Pancreas (tissue), 10 donors: ENCODE data around the gene SHC4. TPM values are rescaled to one million over a fixed set of nuclear protein-coding genes. Genes with fewer than 3 reads are reported as not detected.

ENCODE experiments used
- ATAC-seq, 4 donors: fragments of 200-7000 bp; cut with Tn5 transposase; one replicate each; pipeline versions ENCODE4 v1.8.0 to v1.9.1; 2020; ENCODE audit warnings: mild to moderate bottlenecking in 4 of 4, moderate library complexity in 4 of 4
- DNase-seq, 6 donors: peaks; one replicate each; pipeline ENCODE4 v3.0.0-alpha.2; 2020
- FAIRE-seq: peaks from 2 replicates; lab custom pipeline; 2012; peaks lifted over from hg19 to GRCh38; lab: Jason Lieb, UNC
- H3K27ac ChIP-seq, 4 donors: fragments of 200-600 bp; sonication (generic); 1 replicate in 3 of 4; 2 replicates in 1 of 4; pipeline versions ENCODE4 v1.5.0 to v1.8.0; 2020
- H3K27me3 ChIP-seq, 4 donors: fragments of 200-600 bp; one replicate each; pipeline ENCODE4 v1.8.0; 2021
- H3K36me3 ChIP-seq, 3 donors: fragments of 200-600 bp; sonication (generic) in 1 of 3; one replicate each; pipeline versions ENCODE4 v1.5.0 to v1.8.0; 2020 to 2021
- H3K4me1 ChIP-seq, 3 donors: fragments of 200-600 bp; one replicate each; pipeline ENCODE4 v1.8.0; 2021
- H3K4me3 ChIP-seq, 4 donors: fragments of 200-600 bp; sonication (generic) in 2 of 4; one replicate each; pipeline versions ENCODE4 v1.5.0 to v1.8.0; 2020 to 2021
- H3K9me3 ChIP-seq, 4 donors: fragments of 200-600 bp; one replicate each; pipeline ENCODE4 v1.8.0; 2021
- WGBS, 2 donors: extraction: QIAGEN DNeasy Blood & Tissue Kit; methylation state at CpG; one replicate each; pipeline ENCODE4 v1.1.7; 2013; 5-methylcytosine and 5-hydroxymethylcytosine counted together
- intact Hi-C, 3 donors: fragments of 100-400 bp; cut with DNase I; formaldehyde crosslinking; loops; one replicate each; pipeline versions ENCODE4 v1.11.1 to v1.14.2; 2022
- polyA plus RNA-seq, 2 donors: library from polyadenylated mRNA; stranded (reverse); fragments of 200-250 nt; gene quantifications; one replicate each; pipeline ENCODE4 v1.2.3, GENCODE V29; 2013
- total RNA-seq, 6 donors: library from RNA; stranded (reverse); fragmentation: NEBNext Ultra II Directional in 4 of 6; extraction: Animal tissue kit (Norgen Biotek cat#: 25700) in 4 of 6; gene quantifications; one replicate each; pipeline versions ENCODE4 v1.2.1 to v1.2.4, GENCODE V29; 2021 to 2023
- TF ChIP-seq, protein P1 (sequence below), 4 donors: fragments of 200-600 bp; sonication (generic) in 3 of 4; IDR thresholded peaks; one replicate each; pipeline versions ENCODE4 v1.5.0 to v1.8.0; 2021; ENCODE audit warnings: antibody characterized with exemption in 4 of 4
- donor health status: healthy with polysubstance abuse.
- donor health status: DM: no; HTN: no; CAD: no; lungs with moderate emphysema.
- donor health status: DM: no; HTN: no; CAD: no.
- donor health status: control.
- donor health status: control.
- donor health status: Bipolar disorder and iron deficiency.
- donor health status: DM: yes; HTN: yes; CAD: no.
- donor health status: DM: no; HTN: no; CAD: no.
- donor health status: DM: no; HTN: no; CAD: no.
- donor health status: DM: yes; HTN: yes; CAD: no.

SHC4 gene
- total and polyA plus RNA-seq, 8 donors: 0.03 to 0.24 (median 0.17) TPM; not detected in 1

DNA sequence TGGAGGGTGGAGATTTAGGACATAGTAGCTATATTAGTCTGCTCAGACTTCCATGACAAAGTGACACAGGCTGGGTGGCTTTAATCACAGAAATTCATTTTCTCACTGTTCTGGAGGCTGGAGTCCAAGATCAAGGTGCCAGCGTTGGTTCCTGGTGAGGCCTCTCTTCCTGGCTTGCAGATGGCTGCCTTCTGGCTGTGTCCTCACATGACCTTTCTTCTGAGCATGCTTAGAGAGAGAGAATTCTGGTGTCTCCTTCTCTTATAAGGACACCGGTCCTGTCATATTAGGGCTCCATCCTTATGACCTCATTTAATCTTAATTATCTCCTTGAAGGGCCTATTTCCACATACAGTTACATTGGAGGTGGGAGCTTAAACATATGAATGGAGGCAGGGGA is 14.9 kb upstream of the SHC4 start:
- Histone ChIP-seq H3K36me3 (no peaks in the 10 kb centered on the region), H3K27ac (no peak overlapping the region), H3K9me3 (no peaks in the 10 kb centered on the region), H3K4me3 (no peak overlapping the region), H3K27me3 (no peaks in the 10 kb centered on the region), H3K4me1 (peaks cover 0 to 6% (median 4%) of the 10 kb centered on the region in 3 donors)
- DNase-seq (no peak), FAIRE-seq (no peak), ATAC-seq (no peak)
- intact Hi-C loops: no loop called here
- TF ChIP-seq, protein P1, sequence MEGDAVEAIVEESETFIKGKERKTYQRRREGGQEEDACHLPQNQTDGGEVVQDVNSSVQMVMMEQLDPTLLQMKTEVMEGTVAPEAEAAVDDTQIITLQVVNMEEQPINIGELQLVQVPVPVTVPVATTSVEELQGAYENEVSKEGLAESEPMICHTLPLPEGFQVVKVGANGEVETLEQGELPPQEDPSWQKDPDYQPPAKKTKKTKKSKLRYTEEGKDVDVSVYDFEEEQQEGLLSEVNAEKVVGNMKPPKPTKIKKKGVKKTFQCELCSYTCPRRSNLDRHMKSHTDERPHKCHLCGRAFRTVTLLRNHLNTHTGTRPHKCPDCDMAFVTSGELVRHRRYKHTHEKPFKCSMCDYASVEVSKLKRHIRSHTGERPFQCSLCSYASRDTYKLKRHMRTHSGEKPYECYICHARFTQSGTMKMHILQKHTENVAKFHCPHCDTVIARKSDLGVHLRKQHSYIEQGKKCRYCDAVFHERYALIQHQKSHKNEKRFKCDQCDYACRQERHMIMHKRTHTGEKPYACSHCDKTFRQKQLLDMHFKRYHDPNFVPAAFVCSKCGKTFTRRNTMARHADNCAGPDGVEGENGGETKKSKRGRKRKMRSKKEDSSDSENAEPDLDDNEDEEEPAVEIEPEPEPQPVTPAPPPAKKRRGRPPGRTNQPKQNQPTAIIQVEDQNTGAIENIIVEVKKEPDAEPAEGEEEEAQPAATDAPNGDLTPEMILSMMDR (IDR thresholded peaks at IDR 0.05): no peak
- 60 to 67% methylated on average over 2 of the region's 2 CpGs for WGBS, 2 donors

DNA sequence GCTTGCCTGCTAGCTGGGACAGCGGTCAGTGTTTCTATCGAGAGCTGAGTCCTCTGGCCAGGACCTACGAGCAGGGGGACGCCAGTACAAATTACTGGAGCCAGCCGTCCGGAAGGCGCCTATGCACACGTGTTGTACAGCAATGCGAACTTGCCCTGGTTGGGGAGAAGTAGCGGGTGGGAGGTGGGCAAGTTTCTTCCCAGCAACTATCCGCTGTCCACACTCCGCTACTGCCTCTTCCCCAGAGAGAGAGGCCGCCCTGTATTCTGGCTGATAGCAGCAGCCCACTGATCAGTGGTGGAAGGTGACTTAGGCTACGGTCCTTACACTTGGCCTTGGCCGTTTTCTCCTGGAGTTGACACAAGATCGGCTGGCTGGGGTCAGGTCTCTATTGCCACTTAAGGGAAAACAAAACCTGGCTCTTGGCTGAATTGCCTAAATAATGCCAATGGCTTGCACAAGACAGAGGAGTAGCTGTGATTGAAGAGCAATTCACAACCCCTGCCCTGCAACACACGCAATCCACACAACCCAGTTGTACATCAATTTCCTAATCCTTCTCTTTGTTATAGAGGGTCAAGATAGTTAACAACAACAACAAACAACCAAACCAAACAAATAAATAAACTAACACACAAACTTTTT is 12.8 kb upstream of the SHC4 start:
- no peak for FAIRE-seq
- peak in 1 of 4 donors; percentile 7 for ATAC-seq
- Histone ChIP-seq H3K4me1 (peaks cover 0 to 6% (median 4%) of the 10 kb centered on the region in 3 donors), H3K36me3 (no peaks in the 10 kb centered on the region), H3K27me3 (no peaks in the 10 kb centered on the region), H3K9me3 (no peaks in the 10 kb centered on the region), H3K27ac (no peak overlapping the region), H3K4me3 (peak overlapping the region in 2 of 4 donors; percentile 46 to 50)
- TF ChIP-seq, protein P1 (IDR thresholded peaks at IDR 0.05): no peak
- WGBS, 2 donors: 89 to 94% methylated on average over 17 of the region's 17 CpGs
- peak in 1 of 6 donors; percentile 46 for DNase-seq
- intact Hi-C loops: no loop called here

DNA sequence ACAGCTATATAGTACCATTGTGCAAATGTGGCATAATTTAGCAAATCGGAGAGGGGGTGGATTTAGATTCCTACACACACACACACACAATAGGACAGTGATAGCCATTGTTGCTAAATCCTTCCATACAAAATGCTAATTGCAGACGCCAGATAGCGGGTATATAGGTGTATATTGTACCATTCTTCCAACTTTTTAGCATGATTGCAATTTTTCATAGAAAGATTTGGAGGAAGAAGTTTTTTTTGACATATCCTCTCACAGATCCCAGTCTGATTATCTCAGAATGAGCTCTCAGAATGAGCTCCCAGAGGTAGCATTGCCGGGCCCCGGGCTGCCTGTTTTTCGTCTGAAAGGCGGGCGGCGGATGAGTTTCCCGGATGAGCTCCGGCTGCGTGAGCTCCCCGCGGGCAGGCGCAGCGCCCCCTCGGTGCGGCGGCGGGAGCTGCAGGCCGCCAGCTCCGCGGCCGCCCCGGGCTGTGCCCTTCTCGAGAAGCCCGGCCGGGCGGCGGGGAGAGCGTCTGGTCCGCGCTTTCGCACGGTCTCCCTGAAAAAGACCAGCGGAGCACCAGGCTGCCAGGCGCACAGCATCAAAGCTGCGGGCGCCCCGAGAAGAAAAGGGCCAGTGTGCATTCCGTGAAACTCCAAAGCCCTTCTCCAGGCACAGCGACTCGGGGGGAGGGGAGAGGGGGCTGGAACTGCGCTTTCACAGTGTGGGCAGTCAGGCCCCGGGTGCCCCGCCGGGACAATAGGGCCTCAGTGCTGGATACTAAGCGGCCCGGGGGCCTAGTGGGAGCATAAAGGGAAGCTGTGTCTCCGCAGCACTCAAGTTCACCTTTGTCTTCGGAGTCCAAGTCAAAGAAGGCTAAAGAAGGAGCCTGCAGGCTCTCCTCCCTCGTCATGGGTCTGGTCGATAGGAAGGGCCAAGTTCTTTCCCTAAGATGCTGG is 12.0 kb upstream of the SHC4 start:
- Histone ChIP-seq H3K9me3 (no peaks in the 10 kb centered on the region), H3K27ac (no peak overlapping the region), H3K27me3 (no peaks in the 10 kb centered on the region), H3K36me3 (no peaks in the 10 kb centered on the region), H3K4me3 (peak overlapping the region; percentile 17 to 50 (median 34)), H3K4me1 (peaks cover 0 to 6% (median 4%) of the 10 kb centered on the region in 3 donors)
- TF ChIP-seq, protein P1 (IDR thresholded peaks at IDR 0.05): peak; percentile 96 to 99 (median 98)
- peak; percentile 57 to 93 (median 80) for DNase-seq
- intact Hi-C loops: no loop called here
- WGBS, 2 donors: 6 to 8% methylated on average over 44 to 53 of the region's 53 CpGs
- ATAC-seq: peak; percentile 98 to 100 (median 99)
- no peak for FAIRE-seq

DNA sequence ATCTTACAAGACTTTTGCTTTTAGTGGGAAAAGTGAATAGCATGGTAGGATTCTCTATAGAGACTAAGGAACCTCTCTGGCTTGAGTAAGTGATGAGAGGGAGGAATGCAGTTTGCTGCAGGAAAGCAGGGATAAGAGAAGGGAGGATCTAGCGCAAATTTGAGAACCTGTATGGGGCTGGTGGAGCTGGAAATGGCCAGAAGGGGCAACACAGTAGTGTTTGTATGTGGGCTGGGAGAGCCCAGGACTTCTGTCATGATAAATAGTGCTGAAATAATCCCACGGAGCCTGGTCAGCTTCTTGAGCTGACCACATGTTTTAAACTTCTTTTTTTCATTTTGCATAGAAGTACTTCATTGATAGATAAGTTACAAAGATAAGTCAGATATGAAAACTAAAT is 11.2 kb upstream of the SHC4 start:
- H3K4me3 ChIP-seq: no peak overlapping the region
- H3K9me3 ChIP-seq: no peaks in the 10 kb centered on the region
- 62 to 71% methylated on average over 2 of the region's 2 CpGs for WGBS, 2 donors
- TF ChIP-seq, protein P1 (IDR thresholded peaks at IDR 0.05): no peak
- FAIRE-seq (no peak), DNase-seq (no peak), ATAC-seq (no peak)
- no peaks in the 10 kb centered on the region for H3K27me3 ChIP-seq
- H3K36me3 ChIP-seq: no peaks in the 10 kb centered on the region
- H3K27ac ChIP-seq: no peak overlapping the region
- peaks cover 0 to 6% (median 4%) of the 10 kb centered on the region in 3 donors for H3K4me1 ChIP-seq
- intact Hi-C loops: no loop called here
